ENCODE data around the gene SYNPO2.

DNA sequence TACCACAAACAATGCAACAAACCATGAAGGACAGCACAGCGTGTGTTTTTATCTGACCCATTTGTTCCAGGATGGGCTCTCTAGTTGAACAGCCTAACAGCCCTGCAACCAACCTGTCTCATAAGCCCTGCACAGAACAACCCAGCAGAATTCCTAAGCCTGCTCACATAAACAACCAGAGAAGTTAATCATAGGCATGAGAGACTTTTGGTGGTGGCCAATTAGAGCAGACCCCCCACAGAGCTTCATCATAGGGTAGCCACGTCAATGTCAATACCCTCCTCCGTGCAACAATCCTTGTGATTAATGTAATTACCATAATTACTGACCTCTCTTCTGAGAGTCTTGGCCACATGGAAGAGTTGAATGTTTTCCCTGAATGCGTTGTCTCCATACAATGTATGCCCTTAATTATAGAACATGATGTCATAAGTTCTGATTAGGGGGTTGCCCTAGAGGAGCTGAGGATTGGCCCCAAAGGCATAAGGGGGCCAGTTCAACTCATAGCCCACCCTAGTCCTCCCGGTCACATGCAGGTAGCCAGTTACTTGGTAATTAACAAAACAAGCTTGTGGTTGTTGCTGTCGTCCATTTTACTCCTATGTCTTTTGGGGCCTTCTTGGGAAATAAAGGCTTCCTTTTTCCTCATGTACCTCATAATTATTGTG, 92.7 kb downstream of the SYNPO2 start:
- TF ChIP-seq, protein P1, sequence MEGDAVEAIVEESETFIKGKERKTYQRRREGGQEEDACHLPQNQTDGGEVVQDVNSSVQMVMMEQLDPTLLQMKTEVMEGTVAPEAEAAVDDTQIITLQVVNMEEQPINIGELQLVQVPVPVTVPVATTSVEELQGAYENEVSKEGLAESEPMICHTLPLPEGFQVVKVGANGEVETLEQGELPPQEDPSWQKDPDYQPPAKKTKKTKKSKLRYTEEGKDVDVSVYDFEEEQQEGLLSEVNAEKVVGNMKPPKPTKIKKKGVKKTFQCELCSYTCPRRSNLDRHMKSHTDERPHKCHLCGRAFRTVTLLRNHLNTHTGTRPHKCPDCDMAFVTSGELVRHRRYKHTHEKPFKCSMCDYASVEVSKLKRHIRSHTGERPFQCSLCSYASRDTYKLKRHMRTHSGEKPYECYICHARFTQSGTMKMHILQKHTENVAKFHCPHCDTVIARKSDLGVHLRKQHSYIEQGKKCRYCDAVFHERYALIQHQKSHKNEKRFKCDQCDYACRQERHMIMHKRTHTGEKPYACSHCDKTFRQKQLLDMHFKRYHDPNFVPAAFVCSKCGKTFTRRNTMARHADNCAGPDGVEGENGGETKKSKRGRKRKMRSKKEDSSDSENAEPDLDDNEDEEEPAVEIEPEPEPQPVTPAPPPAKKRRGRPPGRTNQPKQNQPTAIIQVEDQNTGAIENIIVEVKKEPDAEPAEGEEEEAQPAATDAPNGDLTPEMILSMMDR (conservative IDR thresholded peaks at IDR 0.05; ENCODE audit: low read length), result no peak
- TF ChIP-seq EZH2phosphoT487 (IDR thresholded peaks at IDR 0.05; ENCODE audit: borderline replicate concordance), result no peak

Data from Loucy (cell line).